Measurements from ENCODE around the gene UTP4. TPM values are rescaled to one million over a fixed set of nuclear protein-coding genes. Genes with fewer than 3 reads are reported as not detected.
"Not testable (repeated sequence)": the region's sequence is repeated elsewhere in the genome, so short reads cannot be mapped to it uniquely, and the experiment has no call there.

UTP4 gene
- total RNA-seq, 3 donors from 2014 or later = 24.6 to 34.1 (median 33.9) TPM

GRCh38 chr16:69141936-69142335 lies 9.5 kb downstream of the UTP4 start:
- no peaks in the 10 kb centered on the region for H3K4me1 ChIP-seq
- intact Hi-C loops (cut with DNase I; ENCODE audit: low total_unique reads) = no loop called here
- peaks cover 4% of the 10 kb centered on the region for H3K36me3 ChIP-seq
- H3K9me3 ChIP-seq = no peaks in the 10 kb centered on the region
- no peak overlapping the region for H3K27ac ChIP-seq
- no peak overlapping the region for H3K4me3 ChIP-seq
- H3K27me3 ChIP-seq = no peaks in the 10 kb centered on the region
- no peak for TF ChIP-seq CTCF (IDR thresholded peaks at IDR 0.05)
- TF ChIP-seq POLR2A (IDR thresholded peaks at IDR 0.05) = no peak
- TF ChIP-seq POLR2AphosphoS5 (IDR thresholded peaks at IDR 0.05) = no peak
- no peak for DNase-seq (ENCODE audit: low spot score in 2 of 2)

- H3K36me3 ChIP-seq = peaks cover 4% of the 10 kb centered on the region
- TF ChIP-seq POLR2A (IDR thresholded peaks at IDR 0.05) = no peak
- TF ChIP-seq CTCF (IDR thresholded peaks at IDR 0.05) = no peak
- no peak for TF ChIP-seq POLR2AphosphoS5 (IDR thresholded peaks at IDR 0.05)
Observed at GRCh38 chr16:69143116-69143515, 10.7 kb downstream of the UTP4 start.

GRCh38 chr16:69145658-69146057 lies 13.2 kb downstream of the UTP4 start:
- Histone ChIP-seq H3K4me1 (no peaks in the 10 kb centered on the region), H3K27me3 (no peaks in the 10 kb centered on the region), H3K27ac (no peak overlapping the region), H3K4me3 (no peak overlapping the region), H3K9me3 (no peaks in the 10 kb centered on the region), H3K36me3 (peaks cover 4% of the 10 kb centered on the region)
- intact Hi-C loops (cut with DNase I; ENCODE audit: low total_unique reads) = no loop called here
- no peak for TF ChIP-seq POLR2A (IDR thresholded peaks at IDR 0.05)
- no peak for TF ChIP-seq CTCF (IDR thresholded peaks at IDR 0.05)
- no peak for TF ChIP-seq POLR2AphosphoS5 (IDR thresholded peaks at IDR 0.05)
- no peak for DNase-seq (ENCODE audit: low spot score in 2 of 2)

More at GRCh38 chr16:69143116-69143515, 10.7 kb downstream of the UTP4 start:
- intact Hi-C loops (cut with DNase I; ENCODE audit: low total_unique reads) = no loop called here
- H3K4me1 ChIP-seq = no peaks in the 10 kb centered on the region
- H3K27ac ChIP-seq = no peak overlapping the region
- H3K9me3 ChIP-seq = no peaks in the 10 kb centered on the region
- no peak overlapping the region for H3K4me3 ChIP-seq
- H3K27me3 ChIP-seq = no peaks in the 10 kb centered on the region
- DNase-seq (ENCODE audit: low spot score in 2 of 2) = no peak

GRCh38 chr16:69149621-69150020 lies 17.2 kb downstream of the UTP4 start:
- not testable (repeated sequence) for H3K36me3 ChIP-seq; DNase-seq (ENCODE audit: low spot score in 2 of 2)

GRCh38 chr16:69150146-69150865 lies 17.9 kb downstream of the UTP4 start:
- H3K36me3 ChIP-seq = no peaks in the 10 kb centered on the region

More at GRCh38 chr16:69149621-69150020, 17.2 kb downstream of the UTP4 start:
- intact Hi-C loops (cut with DNase I; ENCODE audit: low total_unique reads) = loop anchor here (10.0 kb wide), 1 partner anchor 165 kb away; the partner anchor contains the start of gene VPS4A
- not testable (repeated sequence) for H3K4me1 ChIP-seq, H3K27ac ChIP-seq, H3K4me3 ChIP-seq, H3K27me3 ChIP-seq, H3K9me3 ChIP-seq

More at GRCh38 chr16:69150146-69150865, 17.9 kb downstream of the UTP4 start:
- DNase-seq (ENCODE audit: low spot score in 2 of 2) = no peak
- no peaks in the 10 kb centered on the region for H3K4me1 ChIP-seq
- no peak overlapping the region for H3K4me3 ChIP-seq
- H3K27me3 ChIP-seq = no peaks in the 10 kb centered on the region
- peak overlapping the region in 1 of 2 donors; percentile 19 for H3K27ac ChIP-seq
- no peak for TF ChIP-seq POLR2AphosphoS5 (IDR thresholded peaks at IDR 0.05)
- no peak for TF ChIP-seq POLR2A (IDR thresholded peaks at IDR 0.05)
- TF ChIP-seq CTCF (IDR thresholded peaks at IDR 0.05) = peak; percentile 75 to 83 (median 76)
- intact Hi-C loops (cut with DNase I; ENCODE audit: low total_unique reads) = loop anchor here (10.0 kb wide), 1 partner anchor 164 kb away; the partner anchor contains the start of gene VPS4A
- H3K9me3 ChIP-seq = no peaks in the 10 kb centered on the region

Measured in breast epithelium (tissue), 4 donors.